Measurements from ENCODE around the gene ZNF454. TPM values are rescaled to one million over a fixed set of nuclear protein-coding genes. Genes with fewer than 3 reads are reported as not detected.

ZNF454 gene
- total RNA-seq, 1 experiment from 2014 or later: not detected

- Histone ChIP-seq H3K36me3 (ENCODE audit: low read depth) (no peaks in the 10 kb centered on the region), H3K27me3 (ENCODE audit: insufficient read depth, low read depth) (peaks cover 63% of the 10 kb centered on the region), H3K9me3 (ENCODE audit: insufficient read depth, low read depth) (no peaks in the 10 kb centered on the region), H3K79me2 (ENCODE audit: low read depth) (no peaks in the 10 kb centered on the region), H3K4me2 (no peak overlapping the region), H3F3A (ENCODE audit: insufficient read depth, low read depth) (no peaks in the 10 kb centered on the region), H3K4me3 (no peak overlapping the region), H2AFZ (no peak overlapping the region), H3K27ac (no peak overlapping the region), H3K9me2 (ENCODE audit: insufficient read depth) (no peaks in the 10 kb centered on the region), H4K20me1 (ENCODE audit: insufficient read depth) (no peaks in the 10 kb centered on the region), H3K4me1 (replicated peaks; ENCODE audit: insufficient read depth) (no peaks in the 10 kb centered on the region)
- intact Hi-C loops (cut with micrococcal nuclease; ENCODE audit: unreplicated experiment): no loop called here
- ChIA-PET CTCF (no interaction called here), POLR2A (ENCODE audit: unreplicated experiment) (no interaction called here)
- BruUV-seq (replicated peaks): no TSS peak
- no peak for DNase-seq
- TF ChIP-seq EZH2 (IDR thresholded peaks at IDR 0.05; ENCODE audit: low read depth): no peak
- no peak for TF ChIP-seq CTCF (conservative IDR thresholded peaks at IDR 0.05)
Observed at GRCh38 chr5:178983728-178984127, 42.7 kb downstream of the ZNF454 start.

- POLR2A ChIA-PET (ENCODE audit: unreplicated experiment): no interaction called here
- CTCF ChIA-PET: no interaction called here
- H3F3A ChIP-seq (ENCODE audit: insufficient read depth, low read depth): no peaks in the 10 kb centered on the region
- intact Hi-C loops (cut with micrococcal nuclease; ENCODE audit: unreplicated experiment): no loop called here
- no peaks in the 10 kb centered on the region for H3K9me2 ChIP-seq (ENCODE audit: insufficient read depth)
- no peak overlapping the region for H2AFZ ChIP-seq
- no peaks in the 10 kb centered on the region for H4K20me1 ChIP-seq (ENCODE audit: insufficient read depth)
- H3K79me2 ChIP-seq (ENCODE audit: low read depth): no peaks in the 10 kb centered on the region
- no peak for DNase-seq
- no peak for TF ChIP-seq EZH2 (IDR thresholded peaks at IDR 0.05; ENCODE audit: low read depth)
- no peak for TF ChIP-seq CTCF (conservative IDR thresholded peaks at IDR 0.05)
- no peak overlapping the region for H3K4me2 ChIP-seq
- no peaks in the 10 kb centered on the region for H3K4me1 ChIP-seq (replicated peaks; ENCODE audit: insufficient read depth)
- no peaks in the 10 kb centered on the region for H3K36me3 ChIP-seq (ENCODE audit: low read depth)
- no peaks in the 10 kb centered on the region for H3K9me3 ChIP-seq (ENCODE audit: insufficient read depth, low read depth)
- H3K27ac ChIP-seq: no peak overlapping the region
- peaks cover 60% of the 10 kb centered on the region for H3K27me3 ChIP-seq (ENCODE audit: insufficient read depth, low read depth)
- no TSS peak for BruUV-seq (replicated peaks)
- no peak overlapping the region for H3K4me3 ChIP-seq
Observed at GRCh38 chr5:178984145-178985072, 43.4 kb downstream of the ZNF454 start.

- H3K4me3 ChIP-seq: no peak overlapping the region
- H3K4me1 ChIP-seq (replicated peaks; ENCODE audit: insufficient read depth): no peaks in the 10 kb centered on the region
- intact Hi-C loops (cut with micrococcal nuclease; ENCODE audit: unreplicated experiment): no loop called here
- H3K79me2 ChIP-seq (ENCODE audit: low read depth): no peaks in the 10 kb centered on the region
- H2AFZ ChIP-seq: no peak overlapping the region
- no peak overlapping the region for H3K4me2 ChIP-seq
- no peaks in the 10 kb centered on the region for H3K36me3 ChIP-seq (ENCODE audit: low read depth)
- H3K27me3 ChIP-seq (ENCODE audit: insufficient read depth, low read depth): peaks cover 53% of the 10 kb centered on the region
- BruUV-seq (replicated peaks): no TSS peak
- no peak overlapping the region for H3K27ac ChIP-seq
- H3K9me3 ChIP-seq (ENCODE audit: insufficient read depth, low read depth): no peaks in the 10 kb centered on the region
- no peaks in the 10 kb centered on the region for H4K20me1 ChIP-seq (ENCODE audit: insufficient read depth)
- TF ChIP-seq CTCF (conservative IDR thresholded peaks at IDR 0.05): no peak
- no peak for TF ChIP-seq EZH2 (IDR thresholded peaks at IDR 0.05; ENCODE audit: low read depth)
- H3F3A ChIP-seq (ENCODE audit: insufficient read depth, low read depth): no peaks in the 10 kb centered on the region
- DNase-seq: no peak
- ChIA-PET POLR2A (ENCODE audit: unreplicated experiment) (no interaction called here), CTCF (no interaction called here)
- H3K9me2 ChIP-seq (ENCODE audit: insufficient read depth): no peaks in the 10 kb centered on the region
Observed at GRCh38 chr5:178986326-178986960, 45.4 kb downstream of the ZNF454 start.
